SKM-1 treated with dmso at 0.1 percent for 144 hours (cell line): ENCODE results near the gene ARMC8.
A peak's percentile ranks its signal among the peaks of the same experiment; 100 is the strongest.

Source experiments
- DNase-seq: peaks from one replicate; lab custom pipeline; 2025; ENCODE audit not compliant: unreplicated experiment; lab: John Stamatoyannopoulos, UW

ARMC8 gene

GRCh38 chr3:138199851-138200250, 12.8 kb downstream of the ARMC8 start:
- DNase-seq: no peak

DNA sequence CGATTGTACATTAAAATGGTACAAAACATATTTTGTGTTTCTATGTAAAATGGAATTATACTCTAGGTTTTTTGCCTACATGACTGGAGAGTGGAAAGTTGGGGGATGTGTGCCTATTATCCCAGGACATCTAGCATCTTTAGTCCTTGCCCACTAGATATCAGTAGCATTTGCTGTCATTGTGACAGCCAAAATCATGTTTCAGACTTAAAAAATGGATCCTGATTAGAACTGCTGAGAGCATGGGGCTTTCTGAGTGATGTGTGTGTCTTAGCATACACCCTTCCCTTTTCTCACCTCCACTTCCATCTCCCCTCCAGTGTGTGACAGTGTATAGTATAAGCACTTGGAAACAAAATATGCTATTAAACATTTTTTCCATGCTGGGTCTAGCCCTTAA, 13.3 kb downstream of the ARMC8 start:
- DNase-seq: no peak

- DNase-seq: no peak
Observed at GRCh38 chr3:138202945-138203701, 16.0 kb downstream of the ARMC8 start.

DNA sequence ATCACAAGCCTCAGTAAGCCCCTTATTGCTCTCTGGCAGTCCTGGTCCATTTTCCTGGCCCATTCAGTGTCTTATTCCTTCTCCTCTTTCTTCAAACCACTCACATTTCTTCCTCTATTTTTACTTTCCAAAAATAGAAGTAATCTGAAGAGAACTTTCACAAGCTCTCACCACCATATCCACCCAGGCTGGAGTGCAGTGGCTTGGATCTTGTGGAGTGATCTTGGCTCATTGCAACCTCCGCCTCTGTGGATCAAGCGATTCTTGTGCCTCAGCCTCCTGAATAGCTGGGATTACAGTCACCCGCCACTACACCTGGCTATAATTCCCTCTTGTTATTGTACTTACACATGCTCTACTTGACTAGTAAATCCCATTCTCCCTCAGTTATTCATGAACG, 16.8 kb downstream of the ARMC8 start:
- no peak for DNase-seq

GRCh38 chr3:138205527-138205926, 18.4 kb downstream of the ARMC8 start:
- no peak for DNase-seq

DNA sequence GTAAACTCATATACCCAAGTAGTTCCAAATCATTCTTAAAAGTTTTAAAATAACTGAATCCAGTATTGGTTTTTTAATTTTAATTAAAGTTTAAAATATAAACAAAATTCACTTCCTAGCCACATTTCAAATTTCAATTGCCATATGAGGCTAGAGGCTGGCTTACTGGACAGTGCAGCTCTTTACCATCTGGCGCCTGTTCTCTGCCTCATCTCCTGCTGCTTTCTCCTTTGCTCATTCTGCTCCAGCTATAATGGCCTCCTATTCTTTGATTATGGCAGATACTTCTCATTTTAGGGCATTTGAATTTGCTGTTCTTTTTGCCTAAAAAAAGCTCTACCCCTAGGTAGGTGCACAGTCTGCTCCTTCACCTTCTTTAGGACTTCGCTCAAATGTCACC, 19.1 kb downstream of the ARMC8 start:
- no peak for DNase-seq

DNA sequence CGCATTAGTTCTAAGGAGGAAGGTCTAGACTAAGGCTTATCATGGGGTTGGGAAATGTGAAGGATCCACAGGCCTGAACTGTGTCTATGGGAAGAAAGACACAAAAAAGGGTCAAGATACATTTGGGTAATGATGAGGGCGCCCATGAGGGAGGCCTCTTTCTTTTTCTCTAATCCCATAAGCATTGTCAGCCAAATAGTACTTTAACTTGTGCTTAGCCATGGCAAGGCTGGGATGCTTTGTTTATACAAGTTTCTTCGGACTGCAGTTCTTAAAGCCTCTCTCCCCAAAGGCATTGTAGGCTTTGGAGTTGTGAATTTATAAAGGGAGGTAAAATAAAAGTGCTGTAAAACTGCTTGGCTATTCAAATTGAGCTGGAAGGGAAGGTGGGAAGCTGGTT, 23.4 kb downstream of the ARMC8 start:
- DNase-seq: no peak

DNA sequence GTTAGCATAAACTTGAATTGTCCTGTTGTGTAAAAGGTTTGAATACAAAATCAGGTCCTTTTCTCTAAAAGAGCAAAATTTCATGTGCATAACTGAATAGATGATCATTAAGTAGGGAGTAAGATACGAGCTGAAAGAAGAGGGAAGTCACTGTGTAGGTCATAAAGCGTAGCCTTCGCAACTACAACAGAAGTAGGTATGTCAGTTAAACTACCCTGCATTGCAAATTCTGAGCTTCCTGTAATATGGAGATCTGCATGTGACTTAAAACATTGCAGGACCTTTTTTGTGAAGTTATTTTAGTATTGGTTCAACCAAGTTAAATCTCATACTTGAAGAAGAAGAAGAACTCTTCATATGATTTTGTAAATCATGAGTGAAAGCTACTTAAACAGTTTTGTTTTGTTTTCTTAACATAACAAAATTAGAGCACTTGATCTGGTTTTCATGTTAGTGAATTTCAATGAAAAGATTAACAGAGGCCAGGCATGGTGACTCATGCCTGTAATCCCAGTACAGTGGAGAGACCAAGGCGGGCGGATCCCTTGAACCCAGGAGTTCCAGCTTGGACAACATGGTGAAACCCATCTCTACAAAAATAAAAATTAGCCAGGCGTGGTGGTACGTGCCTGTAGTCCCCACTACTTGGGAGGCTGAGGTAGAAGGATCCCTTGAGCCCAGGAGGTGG, 26.4 kb downstream of the ARMC8 start:
- DNase-seq: peak; percentile 32

DNA sequence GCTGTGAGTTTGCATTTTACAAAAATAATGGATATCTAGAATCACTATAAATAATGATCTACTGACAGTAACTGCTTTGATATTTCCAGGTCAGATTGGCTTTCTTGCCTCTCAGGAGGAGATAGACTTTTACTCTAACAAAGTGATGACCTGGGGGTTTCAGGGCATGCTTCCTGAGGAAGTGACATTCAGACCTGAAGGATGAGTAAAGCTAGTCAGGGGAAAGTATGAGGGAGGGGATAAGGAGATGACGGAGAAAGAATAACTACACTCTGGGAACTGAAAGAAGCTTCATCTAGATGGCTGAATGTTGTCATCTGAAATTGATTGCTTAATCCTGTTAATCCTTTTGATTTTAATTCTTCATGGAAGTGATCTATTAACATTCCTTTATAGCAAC, 32.2 kb downstream of the ARMC8 start:
- no peak for DNase-seq

DNA sequence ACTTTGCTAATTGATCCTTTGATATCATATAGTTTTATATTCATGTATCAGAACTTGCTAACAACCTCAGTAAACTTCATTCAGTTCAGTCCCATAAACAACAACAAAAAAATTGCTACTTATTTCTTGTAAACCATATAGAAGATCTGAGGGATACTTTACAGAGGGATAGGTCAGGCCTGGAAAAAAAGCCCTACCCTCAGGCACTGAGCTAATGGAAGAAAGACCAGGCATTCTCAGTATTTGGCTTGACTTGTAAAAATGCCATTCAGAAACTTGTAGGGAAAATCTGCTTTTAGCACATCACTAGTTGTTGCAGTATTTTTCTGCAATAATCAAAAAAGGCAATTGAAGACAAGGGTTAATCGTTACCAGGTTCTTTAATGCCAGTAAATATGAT, 33.1 kb downstream of the ARMC8 start:
- no peak for DNase-seq

DNA sequence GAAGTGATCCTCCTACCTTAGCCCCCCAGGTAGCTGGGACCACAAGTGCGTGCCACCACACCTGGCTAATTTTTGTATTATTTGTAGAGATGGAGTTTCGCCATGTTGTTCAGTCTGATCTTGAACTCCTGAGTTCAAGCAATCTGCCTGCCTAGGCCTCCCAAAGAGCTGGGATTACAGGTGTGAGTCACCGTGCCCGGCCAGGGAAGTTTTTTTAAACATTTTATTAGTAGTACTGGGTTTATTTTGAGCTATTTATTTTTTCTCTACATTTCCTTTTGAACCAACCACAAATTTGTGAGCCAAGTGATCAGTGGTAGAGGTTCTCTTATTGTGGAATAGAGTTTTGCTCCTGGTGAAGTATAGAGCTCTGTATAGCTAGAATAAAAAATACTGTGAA, 33.7 kb downstream of the ARMC8 start:
- no peak for DNase-seq

DNA sequence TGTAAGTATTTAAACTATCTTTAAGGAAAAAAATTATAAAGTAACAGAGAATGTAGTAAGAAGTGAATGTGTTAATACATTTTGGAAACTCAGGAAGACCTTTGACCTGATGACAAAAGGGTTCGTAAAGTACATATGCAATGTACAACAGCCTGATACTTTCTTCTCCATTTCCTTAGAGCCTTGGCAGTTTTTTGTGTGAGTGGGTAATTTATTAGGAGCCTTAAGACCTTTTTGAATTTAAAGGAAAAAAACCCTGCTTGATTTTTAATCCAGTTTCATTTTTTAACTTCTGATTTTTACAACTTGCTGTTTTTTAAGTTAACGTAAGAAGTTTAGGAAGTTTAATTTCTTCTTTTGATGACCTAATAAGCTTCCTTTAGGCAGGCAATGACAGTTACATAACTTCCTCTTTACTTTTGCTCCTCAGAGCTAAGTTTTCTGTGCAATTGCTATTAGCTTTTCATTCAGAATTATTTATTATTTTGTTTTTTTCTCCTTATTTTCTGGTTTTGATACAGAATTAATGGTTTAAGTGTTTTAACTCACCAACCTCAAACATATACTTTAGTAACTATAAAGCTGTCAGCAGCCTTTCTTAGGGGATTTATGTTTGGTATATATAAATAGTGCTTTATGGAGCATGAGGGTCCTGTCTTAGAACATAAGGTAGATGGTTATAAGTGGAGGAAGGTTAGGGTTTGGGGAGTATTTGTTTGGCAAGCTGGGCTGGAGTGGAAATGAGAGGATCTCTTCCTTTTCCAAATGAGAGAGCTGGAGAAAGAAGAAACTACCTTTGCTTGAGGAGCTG, 35.2 kb downstream of the ARMC8 start:
- DNase-seq: peak; percentile 77

DNA sequence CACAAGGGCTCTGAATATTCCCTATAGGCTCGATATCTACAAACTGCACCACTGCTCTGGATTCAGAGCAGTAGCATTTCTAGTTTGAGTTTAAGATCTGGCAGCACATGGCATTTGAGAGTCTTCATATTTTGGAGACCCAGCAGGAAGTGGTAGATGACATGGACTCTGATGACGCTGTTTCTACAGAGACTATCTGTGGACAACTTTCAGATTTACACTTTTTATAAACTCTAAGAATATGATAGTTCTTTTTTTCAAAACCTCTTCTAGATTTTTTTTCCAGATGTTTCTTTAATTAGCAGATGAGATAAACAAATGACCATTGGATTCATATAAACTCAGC, 35.8 kb downstream of the ARMC8 start:
- DNase-seq: no peak

DNA sequence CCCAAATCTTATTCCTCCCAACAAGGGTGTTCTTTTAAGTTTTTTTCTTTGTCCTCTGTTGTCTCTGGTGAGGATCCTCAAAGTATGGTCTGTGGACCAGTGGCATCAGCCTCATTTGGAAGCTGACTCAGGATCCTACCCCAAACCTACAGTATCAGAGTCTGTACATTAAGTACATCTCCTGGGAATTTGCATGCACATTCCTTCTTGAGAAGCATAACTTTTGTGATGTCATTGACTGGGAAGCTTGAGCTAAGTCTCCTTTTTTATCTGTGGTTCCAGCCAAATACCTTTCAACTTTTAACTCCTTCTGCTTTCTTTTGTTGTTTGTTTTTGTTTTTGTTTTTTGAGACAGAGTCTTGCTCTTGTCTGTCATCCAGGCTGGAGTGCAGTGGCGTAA, 40.5 kb downstream of the ARMC8 start:
- DNase-seq: no peak

DNA sequence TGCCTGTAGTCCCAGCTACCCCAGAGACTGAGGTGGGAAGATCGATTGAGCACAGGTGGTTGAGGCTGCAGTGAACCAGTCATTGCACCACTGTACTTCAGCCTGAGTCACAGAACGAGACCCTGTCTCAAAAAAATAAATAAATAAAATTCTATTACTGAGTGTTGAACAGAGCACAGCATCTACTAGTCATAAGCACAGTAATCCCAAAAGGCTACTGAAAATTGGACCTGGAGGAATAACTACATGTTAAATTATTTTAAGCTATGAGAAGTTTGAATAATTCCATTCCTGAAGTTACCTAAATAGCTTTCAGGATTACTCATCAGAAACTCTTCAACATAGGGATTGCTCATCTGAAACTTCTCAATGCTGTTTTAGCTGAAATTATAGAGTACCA, 43.4 kb downstream of the ARMC8 start:
- DNase-seq: no peak

GRCh38 chr3:138232705-138233364, 45.7 kb downstream of the ARMC8 start:
- no peak for DNase-seq

GRCh38 chr3:138234401-138235179, 47.5 kb downstream of the ARMC8 start:
- no peak for DNase-seq

DNA sequence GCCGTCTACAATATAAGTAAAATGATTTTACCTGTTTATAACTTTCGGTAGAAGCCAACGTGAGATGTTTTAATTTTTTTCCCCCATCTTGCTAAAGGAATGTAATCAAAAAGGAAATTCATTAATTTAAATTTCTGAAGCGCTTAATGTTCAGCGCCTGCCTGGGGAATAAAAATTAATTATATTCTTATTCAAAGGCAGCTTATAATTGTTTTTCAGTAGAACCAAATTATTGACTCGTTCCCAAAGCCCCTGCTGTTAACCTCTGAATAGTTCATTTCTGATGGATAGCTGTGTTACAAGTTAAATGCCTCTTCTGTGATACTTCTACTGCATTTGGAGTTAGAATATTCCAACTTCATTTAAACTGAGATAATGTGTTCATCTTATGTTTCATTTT, 51.6 kb downstream of the ARMC8 start:
- no peak for DNase-seq

DNA sequence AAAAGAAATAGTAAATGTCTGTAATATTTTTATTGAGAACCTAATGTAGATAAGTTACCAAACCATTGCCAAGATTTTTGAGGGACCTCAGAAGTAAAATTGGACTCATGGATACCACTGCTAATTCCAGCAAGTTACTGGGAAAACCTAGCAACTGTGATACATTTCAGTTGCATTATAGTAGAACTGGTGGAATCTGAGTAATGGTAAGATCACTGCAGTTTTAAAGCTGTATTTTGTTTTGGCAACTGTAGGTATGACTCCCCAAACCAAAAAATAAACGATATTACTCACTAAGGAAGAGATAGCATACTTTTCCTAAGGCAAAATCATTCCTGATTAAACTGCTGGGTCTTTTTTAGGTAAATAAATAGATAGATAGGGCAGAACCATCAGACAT, 54.0 kb downstream of the ARMC8 start:
- no peak for DNase-seq

DNA sequence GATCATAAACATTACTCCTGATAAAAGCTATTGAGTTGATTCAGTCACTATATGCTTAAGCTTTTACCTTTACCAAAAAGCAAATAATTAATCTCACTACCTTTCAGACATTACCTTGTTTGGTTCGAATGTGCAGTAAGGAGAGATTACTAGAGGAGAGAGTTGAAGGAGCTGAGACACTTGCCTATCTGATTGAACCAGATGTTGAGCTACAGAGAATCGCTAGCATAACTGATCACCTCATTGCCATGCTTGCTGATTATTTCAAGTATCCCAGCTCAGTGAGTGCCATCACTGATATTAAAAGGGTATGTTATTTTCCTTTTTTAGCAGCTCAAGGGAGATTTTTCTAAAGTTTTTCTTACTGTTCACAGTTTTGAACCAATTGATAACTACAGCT, 54.6 kb downstream of the ARMC8 start:
- DNase-seq: no peak

GRCh38 chr3:138242466-138242865, 55.4 kb downstream of the ARMC8 start:
- no peak for DNase-seq
